GM19395 (cell line): ENCODE measurements around the gene PCSK9.
"Not testable (repeated sequence)": the region's sequence is repeated elsewhere in the genome, so short reads cannot be mapped to it uniquely, and the experiment has no call there.

Source experiments
- ATAC-seq: cut with Tn5 transposase; IDR thresholded peaks from one replicate; pipeline ENCODE4 v1.9.1; 2021; ENCODE audit warnings: mild to moderate bottlenecking, moderate library complexity; ENCODE audit not compliant: unreplicated experiment

The PCSK9 gene

GRCh38 chr1:55007625-55008024 is 31.7 kb upstream of the PCSK9 start:
- ATAC-seq: no peak

GRCh38 chr1:55010194-55010886 is 29.0 kb upstream of the PCSK9 start:
- ATAC-seq: no peak

GRCh38 chr1:55010887-55011217 is 28.5 kb upstream of the PCSK9 start:
- no peak for ATAC-seq

- ATAC-seq: no peak
Observed at GRCh38 chr1:55012661-55013060, 26.7 kb upstream of the PCSK9 start.

- ATAC-seq: no peak
Observed at GRCh38 chr1:55015123-55015522, 24.2 kb upstream of the PCSK9 start.

GRCh38 chr1:55015731-55016620 is 23.4 kb upstream of the PCSK9 start:
- no peak for ATAC-seq

- no peak for ATAC-seq
Observed at GRCh38 chr1:55018395-55018794, 21.0 kb upstream of the PCSK9 start.

- ATAC-seq: peak; percentile 68
Observed at GRCh38 chr1:55021942-55022546, 17.3 kb upstream of the PCSK9 start.

GRCh38 chr1:55024163-55024562 is 15.2 kb upstream of the PCSK9 start:
- not testable (repeated sequence) for ATAC-seq

- ATAC-seq: not testable (repeated sequence)
Observed at GRCh38 chr1:55026682-55027081, 12.7 kb upstream of the PCSK9 start.

- not testable (repeated sequence) for ATAC-seq
Observed at GRCh38 chr1:55031098-55031497, 8.2 kb upstream of the PCSK9 start.

- no peak for ATAC-seq
Observed at GRCh38 chr1:55033265-55033614, 6.1 kb upstream of the PCSK9 start.

GRCh38 chr1:55034476-55035133 is 4.7 kb upstream of the PCSK9 start:
- ATAC-seq: no peak

GRCh38 chr1:55035904-55036303 is 3.4 kb upstream of the PCSK9 start:
- no peak for ATAC-seq

GRCh38 chr1:55037733-55038551 is 1.4 kb upstream of the PCSK9 start:
- no peak for ATAC-seq

- ATAC-seq: no peak
Observed at GRCh38 chr1:55038552-55038838, 853 bp upstream of the PCSK9 start.

- ATAC-seq: no peak
Observed at GRCh38 chr1:55038974-55039341, 390 bp upstream of the PCSK9 start.

- no peak for ATAC-seq
Observed at GRCh38 chr1:55040083-55040932, 960 bp downstream of the PCSK9 start.

- ATAC-seq: no peak
Observed at GRCh38 chr1:55040933-55041494, 1.7 kb downstream of the PCSK9 start.

- no peak for ATAC-seq
Observed at GRCh38 chr1:55041613-55042012, 2.3 kb downstream of the PCSK9 start.
